Endothelial cell (in vitro differentiated cells): ENCODE data around the gene TSEN54. TPM values are rescaled to one million over a fixed set of nuclear protein-coding genes. Genes with fewer than 3 reads are reported as not detected.

Experiments used
- DNase-seq: peaks from one replicate; pipeline ENCODE4 v3.0.0; 2021; ENCODE audit warnings: low spot score
- H3K27ac Mint-ChIP-seq: one replicate; pipeline ENCODE4 v1.8.0; 2021; ENCODE audit warnings: mixed read lengths, inconsistent platforms; ENCODE audit not compliant: unreplicated experiment
- H3K27me3 Mint-ChIP-seq: one replicate; pipeline ENCODE4 v1.8.0; 2021; ENCODE audit warnings: mild to moderate bottlenecking, moderate library complexity, mixed read lengths, inconsistent platforms; ENCODE audit not compliant: unreplicated experiment
- H3K36me3 Mint-ChIP-seq: one replicate; pipeline ENCODE4 v1.8.0; 2021; ENCODE audit warnings: mild to moderate bottlenecking, low read depth, mixed read lengths, inconsistent platforms; ENCODE audit not compliant: unreplicated experiment
- H3K4me1 Mint-ChIP-seq: one replicate; pipeline ENCODE4 v1.8.0; 2021; ENCODE audit warnings: mild to moderate bottlenecking, mixed read lengths, inconsistent platforms; ENCODE audit not compliant: unreplicated experiment
- H3K4me3 Mint-ChIP-seq: one replicate; pipeline ENCODE4 v1.8.0; 2021; ENCODE audit warnings: mild to moderate bottlenecking, mixed read lengths, inconsistent platforms; ENCODE audit not compliant: unreplicated experiment
- H3K9me3 Mint-ChIP-seq: one replicate; pipeline ENCODE4 v1.8.0; 2021; ENCODE audit warnings: mixed read lengths, inconsistent platforms; ENCODE audit not compliant: unreplicated experiment
- total RNA-seq: library from RNA; stranded (reverse); fragmentation: NEBNext Ultra II Directional; extraction: Animal tissue kit (Norgen Biotek cat#: 25700); gene quantifications from one replicate; pipeline ENCODE4 v1.2.1, GENCODE V29; 2021; ENCODE audit not compliant: unreplicated experiment
- TF ChIP-seq, protein P1 (sequence below): fragments of 200-600 bp; sonication (generic); IDR thresholded peaks from one replicate; pipeline ENCODE4 v1.5.0; 2021; ENCODE audit warnings: antibody characterized with exemption; ENCODE audit not compliant: unreplicated experiment

Gene TSEN54
- total RNA-seq, 1 donor from 2014 or later = 18.8 TPM

DNA sequence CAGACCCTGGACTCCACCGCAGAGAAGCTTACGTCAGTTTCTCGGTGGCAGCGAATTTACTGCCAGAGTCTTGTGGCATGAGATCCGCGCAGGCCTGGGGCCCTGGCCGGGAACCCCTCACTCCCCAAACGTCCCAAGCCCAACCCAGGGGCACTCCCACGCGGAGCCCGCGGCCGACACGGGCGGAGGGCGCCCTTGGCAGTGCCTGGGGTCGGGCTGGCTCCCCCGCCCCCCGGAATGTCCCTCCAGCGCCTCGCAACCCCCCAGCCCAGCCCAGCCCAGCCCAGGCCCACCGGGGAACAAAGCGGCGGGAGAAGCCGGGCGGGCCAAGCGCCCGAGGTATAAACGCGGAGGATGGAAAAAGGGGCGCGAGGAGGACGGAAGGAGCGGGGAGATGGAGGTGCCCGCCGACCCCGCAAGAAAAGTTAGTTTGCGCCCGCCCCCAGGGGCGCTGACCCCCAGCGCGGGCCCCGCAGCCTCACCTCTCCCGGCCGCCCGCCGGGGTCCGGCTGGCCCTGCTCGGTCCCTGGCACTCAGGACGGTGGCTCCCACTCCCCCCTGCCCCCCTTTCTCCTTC lies 1.3 kb upstream of the TSEN54 start:
- TF ChIP-seq, protein P1, sequence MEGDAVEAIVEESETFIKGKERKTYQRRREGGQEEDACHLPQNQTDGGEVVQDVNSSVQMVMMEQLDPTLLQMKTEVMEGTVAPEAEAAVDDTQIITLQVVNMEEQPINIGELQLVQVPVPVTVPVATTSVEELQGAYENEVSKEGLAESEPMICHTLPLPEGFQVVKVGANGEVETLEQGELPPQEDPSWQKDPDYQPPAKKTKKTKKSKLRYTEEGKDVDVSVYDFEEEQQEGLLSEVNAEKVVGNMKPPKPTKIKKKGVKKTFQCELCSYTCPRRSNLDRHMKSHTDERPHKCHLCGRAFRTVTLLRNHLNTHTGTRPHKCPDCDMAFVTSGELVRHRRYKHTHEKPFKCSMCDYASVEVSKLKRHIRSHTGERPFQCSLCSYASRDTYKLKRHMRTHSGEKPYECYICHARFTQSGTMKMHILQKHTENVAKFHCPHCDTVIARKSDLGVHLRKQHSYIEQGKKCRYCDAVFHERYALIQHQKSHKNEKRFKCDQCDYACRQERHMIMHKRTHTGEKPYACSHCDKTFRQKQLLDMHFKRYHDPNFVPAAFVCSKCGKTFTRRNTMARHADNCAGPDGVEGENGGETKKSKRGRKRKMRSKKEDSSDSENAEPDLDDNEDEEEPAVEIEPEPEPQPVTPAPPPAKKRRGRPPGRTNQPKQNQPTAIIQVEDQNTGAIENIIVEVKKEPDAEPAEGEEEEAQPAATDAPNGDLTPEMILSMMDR = no peak
- H3K27ac Mint-ChIP-seq = no peak overlapping the region
- peaks cover 29% of the 10 kb centered on the region for H3K4me1 Mint-ChIP-seq
- peaks cover 11% of the 10 kb centered on the region for H3K36me3 Mint-ChIP-seq
- DNase-seq = no peak
- peaks cover 8% of the 10 kb centered on the region for H3K27me3 Mint-ChIP-seq
- H3K4me3 Mint-ChIP-seq = peak overlapping the region; percentile 87
- H3K9me3 Mint-ChIP-seq = no peaks in the 10 kb centered on the region

DNA sequence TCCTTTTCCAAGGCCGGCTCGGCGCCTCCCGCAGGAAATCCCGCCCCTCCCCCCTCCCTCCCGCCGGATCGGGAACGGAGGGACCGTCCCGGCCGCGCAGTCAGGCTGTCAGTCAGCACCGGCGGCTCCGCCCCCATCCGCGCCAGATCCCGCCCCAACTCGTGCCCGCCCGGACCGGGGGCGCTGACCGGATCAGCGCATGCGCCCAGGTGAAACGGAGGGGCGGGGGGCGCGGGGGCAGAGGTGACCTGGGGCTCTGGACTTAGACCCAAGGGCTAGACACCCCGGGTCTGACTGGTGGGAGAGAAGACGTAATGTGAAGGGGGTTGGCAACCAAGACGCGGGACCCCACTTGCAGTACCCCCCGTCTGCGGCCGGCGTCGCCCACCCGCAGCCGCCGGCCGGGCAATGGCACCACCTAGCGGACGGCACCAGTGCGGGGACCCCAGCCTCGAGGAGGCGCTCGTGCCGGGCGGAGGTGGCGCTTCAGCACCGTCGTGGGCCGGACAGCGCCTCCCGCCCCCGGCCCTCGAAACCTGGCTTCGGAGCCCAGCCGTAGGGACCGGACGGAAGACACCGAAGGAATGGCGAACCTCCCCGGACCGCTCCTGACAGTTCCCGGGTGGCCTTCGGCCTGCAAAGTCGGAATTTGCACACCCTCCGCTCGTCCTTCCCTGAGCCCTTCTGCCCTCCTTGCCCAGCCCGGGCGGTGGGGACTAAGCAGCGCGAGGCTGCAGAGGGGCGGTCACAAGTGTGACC lies 653 bp upstream of the TSEN54 start, which contains the start of gene CASKIN2:
CASKIN2 (minus strand) TSS at position 42 of the 759 bp plus-strand sequence. CDS start 1,733 bp downstream, outside the sequence.
- Mint-ChIP-seq H3K36me3 (peaks cover 11% of the 10 kb centered on the region), H3K27ac (no peak within 1 kb of the TSS), H3K4me3 (peak within 1 kb of the TSS; percentile 90), H3K27me3 (peaks cover 8% of the 10 kb centered on the region), H3K9me3 (no peaks in the 10 kb centered on the region), H3K4me1 (peaks cover 25% of the 10 kb centered on the region)
- peak; percentile 98 for DNase-seq
- TF ChIP-seq, protein P1 = peak; percentile 97

- H3K9me3 Mint-ChIP-seq = no peaks in the 10 kb centered on the region
- H3K4me3 Mint-ChIP-seq = peak overlapping the region; percentile 91
- peaks cover 11% of the 10 kb centered on the region for H3K36me3 Mint-ChIP-seq
- DNase-seq = peak; percentile 40
- peaks cover 25% of the 10 kb centered on the region for H3K4me1 Mint-ChIP-seq
- H3K27ac Mint-ChIP-seq = no peak overlapping the region
- H3K27me3 Mint-ChIP-seq = peaks cover 8% of the 10 kb centered on the region
- TF ChIP-seq, protein P1 = no peak
Measured at GRCh38 chr17:75516619-75517296, 430 bp downstream of the TSEN54 start.

DNA sequence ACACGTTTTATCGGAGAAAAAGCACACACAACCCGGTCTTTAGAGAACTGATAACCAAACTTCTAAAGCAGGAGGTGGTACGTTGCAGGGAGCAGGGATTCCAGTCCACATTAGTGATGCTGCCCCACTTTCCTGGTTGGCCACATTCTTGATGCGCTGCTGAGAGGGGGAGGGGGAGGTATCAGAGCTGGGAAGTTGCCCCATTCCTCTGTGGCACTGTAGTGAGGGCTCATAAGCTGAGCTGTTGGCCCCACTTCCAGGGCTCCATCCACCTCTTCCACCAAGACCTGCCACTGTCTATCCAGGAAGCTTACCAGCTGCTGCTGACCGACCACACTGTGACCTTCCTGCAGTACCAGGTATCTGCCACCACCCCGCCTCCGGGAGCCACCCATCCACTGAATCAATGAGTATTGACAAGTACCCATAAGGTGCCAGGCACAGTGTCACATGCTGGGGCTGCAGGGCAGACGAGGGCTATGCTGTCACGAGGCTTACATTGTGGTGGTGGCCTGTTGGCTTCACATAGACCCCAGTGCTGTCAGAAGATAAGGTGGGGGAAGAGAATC lies 1.1 kb downstream of the TSEN54 start:
- Mint-ChIP-seq H3K27me3 (peaks cover 8% of the 10 kb centered on the region), H3K36me3 (peaks cover 12% of the 10 kb centered on the region), H3K4me3 (peak overlapping the region; percentile 91), H3K4me1 (peaks cover 25% of the 10 kb centered on the region), H3K9me3 (no peaks in the 10 kb centered on the region), H3K27ac (peak overlapping the region; percentile 22)
- no peak for DNase-seq
- TF ChIP-seq, protein P1 = peak; percentile 13
